ENCODE results near the gene SNRPA. TPM values are rescaled to one million over a fixed set of nuclear protein-coding genes. Genes with fewer than 3 reads are reported as not detected.

Gene SNRPA
- total RNA-seq, 1 donor from 2014 or later: 130 TPM

GRCh38 chr19:40735013-40735771 lies 15.8 kb upstream of the SNRPA start:
- Mint-ChIP-seq H3K27me3 (no peaks in the 10 kb centered on the region), H3K4me3 (peak overlapping the region; percentile 44), H3K4me1 (ENCODE audit: unreplicated experiment) (no peaks in the 10 kb centered on the region), H3K36me3 (peaks cover 34% of the 10 kb centered on the region), H3K9me3 (no peaks in the 10 kb centered on the region), H3K27ac (peak overlapping the region; percentile 93)
- DNase-seq (ENCODE audit: extremely low spot score, unreplicated experiment): no peak
- TF ChIP-seq CTCF (conservative IDR thresholded peaks at IDR 0.05): no peak

GRCh38 chr19:40736661-40737060 lies 14.3 kb upstream of the SNRPA start:
- Mint-ChIP-seq H3K27me3 (no peaks in the 10 kb centered on the region), H3K27ac (peak overlapping the region; percentile 93), H3K36me3 (peaks cover 25% of the 10 kb centered on the region), H3K9me3 (no peaks in the 10 kb centered on the region), H3K4me3 (no peak overlapping the region), H3K4me1 (ENCODE audit: unreplicated experiment) (no peaks in the 10 kb centered on the region)
- no peak for DNase-seq (ENCODE audit: extremely low spot score, unreplicated experiment)
- TF ChIP-seq CTCF (conservative IDR thresholded peaks at IDR 0.05): no peak

- no peak overlapping the region for H3K4me3 Mint-ChIP-seq
- no peak overlapping the region for H3K27ac Mint-ChIP-seq
- no peak for TF ChIP-seq CTCF (conservative IDR thresholded peaks at IDR 0.05)
- H3K9me3 Mint-ChIP-seq: no peaks in the 10 kb centered on the region
- peaks cover 25% of the 10 kb centered on the region for H3K36me3 Mint-ChIP-seq
- no peaks in the 10 kb centered on the region for H3K27me3 Mint-ChIP-seq
- no peaks in the 10 kb centered on the region for H3K4me1 Mint-ChIP-seq (ENCODE audit: unreplicated experiment)
- DNase-seq (ENCODE audit: extremely low spot score, unreplicated experiment): no peak
Measured at GRCh38 chr19:40737102-40737644, 13.8 kb upstream of the SNRPA start.

- no peak for TF ChIP-seq CTCF (conservative IDR thresholded peaks at IDR 0.05)
- Mint-ChIP-seq H3K4me3 (no peak overlapping the region), H3K27ac (peak overlapping the region; percentile 55), H3K4me1 (ENCODE audit: unreplicated experiment) (no peaks in the 10 kb centered on the region), H3K27me3 (no peaks in the 10 kb centered on the region), H3K9me3 (no peaks in the 10 kb centered on the region), H3K36me3 (peaks cover 12% of the 10 kb centered on the region)
- no peak for DNase-seq (ENCODE audit: extremely low spot score, unreplicated experiment)
Measured at GRCh38 chr19:40739030-40739839, 11.8 kb upstream of the SNRPA start.

GRCh38 chr19:40739871-40740703 lies 10.9 kb upstream of the SNRPA start:
- Mint-ChIP-seq H3K27me3 (no peaks in the 10 kb centered on the region), H3K9me3 (no peaks in the 10 kb centered on the region), H3K36me3 (peaks cover 11% of the 10 kb centered on the region), H3K4me1 (ENCODE audit: unreplicated experiment) (peaks cover 3% of the 10 kb centered on the region), H3K4me3 (no peak overlapping the region), H3K27ac (peak overlapping the region; percentile 76)
- no peak for TF ChIP-seq CTCF (conservative IDR thresholded peaks at IDR 0.05)
- DNase-seq (ENCODE audit: extremely low spot score, unreplicated experiment): no peak
